Prostate gland (tissue), 2 donors: ENCODE measurements around the gene UBFD1. TPM values are rescaled to one million over a fixed set of nuclear protein-coding genes. Genes with fewer than 3 reads are reported as not detected.
"Not testable (repeated sequence)": the region's sequence is repeated elsewhere in the genome, so short reads cannot be mapped to it uniquely, and the experiment has no call there.

Source experiments
- DNase-seq: peaks from one replicate; pipeline ENCODE4 v3.0.0-alpha.2; 2019; ENCODE audit warnings: low spot score
- H3K27ac ChIP-seq, 2 donors: fragments of 200-600 bp; sonication (generic); 2 replicates each; pipeline ENCODE4 v1.5.1; 2017 to 2019
- H3K27me3 ChIP-seq: fragments of 200-600 bp; sonication (generic); replicated peaks from 2 replicates; pipeline ENCODE4 v1.5.1; 2019; ENCODE audit not compliant: insufficient read depth
- H3K36me3 ChIP-seq, 2 donors: fragments of 200-600 bp; sonication (generic); 1 replicate in 1 of 2; 2 replicates in 1 of 2; pipeline versions ENCODE4 v1.5.1 to v1.8.1; 2017 to 2019
- H3K4me1 ChIP-seq: fragments of 200-600 bp; sonication (generic); replicated peaks from 2 replicates; pipeline ENCODE4 v1.5.1; 2019
- H3K4me3 ChIP-seq, 2 donors: fragments of 200-600 bp; sonication (generic); 2 replicates each; pipeline ENCODE4 v1.5.1; 2017 to 2019
- H3K9me3 ChIP-seq: fragments of 200-600 bp; sonication (generic); 2 replicates; pipeline ENCODE4 v1.5.1; 2017
- POLR2A ChIP-seq: fragments of 450-650 bp; IDR thresholded peaks from one replicate; pipeline ENCODE4 v1.6.1; 2016; ENCODE audit warnings: antibody characterized with exemption, mild to moderate bottlenecking
- POLR2AphosphoS5 ChIP-seq: sonication (generic); formaldehyde crosslinking; IDR thresholded peaks from one replicate; pipeline ENCODE4 v1.6.1; 2017; ENCODE audit warnings: antibody characterized with exemption
- WGBS: methylation state at CpG from one replicate; pipeline ENCODE4 v1.1.5; 2018; 5-methylcytosine and 5-hydroxymethylcytosine counted together
- intact Hi-C: fragments of 100-400 bp; cut with DNase I; formaldehyde crosslinking; loops from one replicate; pipeline ENCODE4 v1.14.2; 2022
- total RNA-seq, 2 donors: library from RNA; depleted of rRNA; stranded (reverse); fragments of >200 nt; gene quantifications; one replicate each; pipeline ENCODE4 v1.1.0, GENCODE V29; 2016
- TF ChIP-seq, protein P1 (sequence below), 4 experiments: fragments of 200-600 bp in 2 of 4; fragments of 450-650 bp in 2 of 4; sonication (generic) in 2 of 4; IDR thresholded peaks; 1 replicate in 3 of 4; 2 replicates in 1 of 4; pipeline ENCODE4 v1.5.1; 2016 to 2019; ENCODE audit warnings: antibody characterized with exemption in 4 of 4, mild to moderate bottlenecking in 2 of 4, moderate library complexity in 2 of 4

The UBFD1 gene
- total RNA-seq, 2 donors from 2014 or later, result 92.2 to 218 TPM

DNA sequence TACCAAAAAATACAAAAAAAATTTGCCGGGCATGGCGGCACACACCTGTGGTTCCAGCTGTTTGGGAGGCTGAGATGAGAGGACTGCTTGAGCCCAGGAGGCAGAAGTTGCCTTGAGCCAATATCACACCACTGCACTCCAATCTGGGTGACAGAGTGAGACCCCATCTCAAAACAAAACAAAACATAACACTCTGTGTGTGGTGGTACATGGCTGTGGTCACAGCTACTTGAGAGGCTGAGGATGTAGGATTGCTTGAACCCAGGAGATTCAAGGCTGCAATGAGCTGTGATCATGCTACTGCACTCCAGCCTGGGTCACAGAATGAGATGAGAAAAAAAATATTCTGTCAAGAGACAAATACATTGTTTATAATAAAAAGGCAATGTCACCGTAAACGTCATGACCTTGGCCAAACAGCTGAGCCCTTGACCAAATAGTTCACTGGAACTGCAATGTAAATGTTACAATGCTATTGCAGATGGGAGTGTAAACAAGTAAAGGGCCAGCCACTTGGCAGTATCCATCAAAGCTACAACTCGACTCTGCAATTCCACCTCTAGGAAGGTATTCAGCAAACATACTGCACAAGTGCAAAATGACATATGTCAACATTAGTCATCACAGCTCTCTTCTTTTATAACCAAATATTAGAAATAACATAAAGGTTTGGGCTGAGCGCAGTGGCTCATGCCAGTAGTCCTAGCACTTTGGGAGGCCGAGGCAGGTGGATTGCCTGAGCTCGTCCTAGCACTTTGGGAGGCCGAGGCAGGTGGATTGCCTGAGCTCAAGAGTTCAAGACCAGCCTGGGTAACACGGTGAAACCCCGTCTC, 17.3 kb upstream of the UBFD1 start:
- Histone ChIP-seq H3K4me3 (no peak overlapping the region), H3K27ac (no peak overlapping the region), H3K27me3 (no peaks in the 10 kb centered on the region), H3K9me3 (no peaks in the 10 kb centered on the region), H3K4me1 (no peaks in the 10 kb centered on the region), H3K36me3 (no peaks in the 10 kb centered on the region)
- TF ChIP-seq POLR2A (no peak), POLR2AphosphoS5 (peak; percentile 74)
- intact Hi-C loops, result no loop called here
- WGBS, result 78% methylated on average over 11 of the region's 11 CpGs
- DNase-seq, result peak; percentile 46

DNA sequence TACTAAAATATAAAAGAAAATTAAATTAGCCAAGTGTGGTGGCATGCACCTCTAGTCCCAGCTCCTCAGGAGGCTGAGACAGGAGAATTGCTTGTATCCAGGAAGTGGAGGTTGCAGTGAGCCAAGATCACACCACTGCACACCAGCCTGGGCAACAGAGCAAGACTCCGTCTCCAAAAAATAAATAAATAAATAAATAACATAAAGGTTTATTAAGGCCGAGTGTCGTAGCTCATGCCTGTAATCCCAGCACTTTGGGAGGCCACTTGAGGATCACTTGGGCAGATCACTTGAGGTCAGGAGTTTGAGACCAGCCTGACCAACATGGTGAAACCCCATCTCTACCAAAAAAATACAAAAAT, 16.7 kb upstream of the UBFD1 start:
- H3K36me3 ChIP-seq, intact Hi-C loops: not testable (repeated sequence)
- WGBS, result 87% methylated on average over 3 of the region's 3 CpGs

DNA sequence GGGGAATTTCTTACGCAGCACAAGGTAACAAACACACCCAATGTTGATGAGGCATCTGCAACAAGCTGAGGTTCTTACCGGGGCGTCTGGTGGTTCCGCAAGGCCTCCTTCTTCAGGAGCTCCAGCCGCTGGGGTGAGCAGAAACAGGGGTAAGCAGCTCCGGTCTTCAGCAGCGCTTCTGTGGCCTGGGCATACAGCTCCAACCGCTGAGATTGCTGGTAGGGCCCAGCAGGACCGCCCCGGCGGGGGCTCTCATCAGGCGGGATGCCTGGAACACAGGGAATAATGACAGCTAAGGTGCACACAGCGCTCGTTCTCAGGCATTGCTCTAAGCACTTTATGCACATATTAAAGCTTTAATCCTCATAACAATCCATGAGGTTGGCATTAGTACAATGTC, 13.1 kb upstream of the UBFD1 start:
- H3K27ac ChIP-seq, result no peak overlapping the region
- intact Hi-C loops, result no loop called here
- no peak for DNase-seq
- H3K27me3 ChIP-seq, result no peaks in the 10 kb centered on the region
- H3K36me3 ChIP-seq, result peaks cover 0 to under 1% of the 10 kb centered on the region in 2 donors
- H3K9me3 ChIP-seq, result no peaks in the 10 kb centered on the region
- H3K4me1 ChIP-seq, result no peaks in the 10 kb centered on the region
- no peak overlapping the region for H3K4me3 ChIP-seq
- WGBS, result 95% methylated on average over 14 of the region's 14 CpGs
- TF ChIP-seq POLR2A, result no peak
- TF ChIP-seq, protein P1, sequence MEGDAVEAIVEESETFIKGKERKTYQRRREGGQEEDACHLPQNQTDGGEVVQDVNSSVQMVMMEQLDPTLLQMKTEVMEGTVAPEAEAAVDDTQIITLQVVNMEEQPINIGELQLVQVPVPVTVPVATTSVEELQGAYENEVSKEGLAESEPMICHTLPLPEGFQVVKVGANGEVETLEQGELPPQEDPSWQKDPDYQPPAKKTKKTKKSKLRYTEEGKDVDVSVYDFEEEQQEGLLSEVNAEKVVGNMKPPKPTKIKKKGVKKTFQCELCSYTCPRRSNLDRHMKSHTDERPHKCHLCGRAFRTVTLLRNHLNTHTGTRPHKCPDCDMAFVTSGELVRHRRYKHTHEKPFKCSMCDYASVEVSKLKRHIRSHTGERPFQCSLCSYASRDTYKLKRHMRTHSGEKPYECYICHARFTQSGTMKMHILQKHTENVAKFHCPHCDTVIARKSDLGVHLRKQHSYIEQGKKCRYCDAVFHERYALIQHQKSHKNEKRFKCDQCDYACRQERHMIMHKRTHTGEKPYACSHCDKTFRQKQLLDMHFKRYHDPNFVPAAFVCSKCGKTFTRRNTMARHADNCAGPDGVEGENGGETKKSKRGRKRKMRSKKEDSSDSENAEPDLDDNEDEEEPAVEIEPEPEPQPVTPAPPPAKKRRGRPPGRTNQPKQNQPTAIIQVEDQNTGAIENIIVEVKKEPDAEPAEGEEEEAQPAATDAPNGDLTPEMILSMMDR (IDR thresholded peaks at IDR 0.05), result no peak
- no peak for TF ChIP-seq POLR2AphosphoS5

More for the DNA sequence above, 16.7 kb upstream of the UBFD1 start:
- DNase-seq, H3K4me3 ChIP-seq, H3K27ac ChIP-seq, H3K9me3 ChIP-seq, H3K27me3 ChIP-seq, H3K4me1 ChIP-seq: not testable (repeated sequence)

DNA sequence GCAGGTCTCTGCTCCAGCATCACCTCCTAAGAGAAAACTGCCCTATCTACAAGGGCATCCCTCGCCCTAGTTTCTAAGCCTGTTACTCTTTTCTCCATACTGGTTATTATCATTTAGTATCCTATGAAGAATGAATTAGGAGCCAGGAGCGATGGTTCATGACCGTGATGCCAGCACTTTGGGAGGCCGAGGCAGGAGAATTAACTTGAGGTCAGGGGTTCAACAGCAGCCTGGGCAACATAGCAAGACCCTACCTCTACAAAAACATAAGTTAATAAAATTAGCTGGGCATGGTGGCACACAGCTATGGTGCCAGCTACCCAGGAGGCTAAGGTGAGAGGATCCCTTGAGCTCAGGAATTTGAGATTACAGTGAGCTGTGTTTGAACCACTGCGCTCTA, 7.6 kb upstream of the UBFD1 start:
- peaks cover 0 to 7% of the 10 kb centered on the region in 2 donors for H3K36me3 ChIP-seq
- H3K27ac ChIP-seq, result no peak overlapping the region
- DNase-seq, result no peak
- H3K4me1 ChIP-seq, result no peaks in the 10 kb centered on the region
- intact Hi-C loops, result loop anchor here (5.0 kb wide), 1 partner anchor 93 kb away; no protein-coding TSS in a partner anchor
- H3K9me3 ChIP-seq, result no peaks in the 10 kb centered on the region
- H3K27me3 ChIP-seq, result no peaks in the 10 kb centered on the region
- TF ChIP-seq, protein P1 (IDR thresholded peaks at IDR 0.05), result no peak
- TF ChIP-seq POLR2A (no peak), POLR2AphosphoS5 (no peak)
- 94% methylated on average over 5 of the region's 5 CpGs for WGBS
- H3K4me3 ChIP-seq, result no peak overlapping the region

DNA sequence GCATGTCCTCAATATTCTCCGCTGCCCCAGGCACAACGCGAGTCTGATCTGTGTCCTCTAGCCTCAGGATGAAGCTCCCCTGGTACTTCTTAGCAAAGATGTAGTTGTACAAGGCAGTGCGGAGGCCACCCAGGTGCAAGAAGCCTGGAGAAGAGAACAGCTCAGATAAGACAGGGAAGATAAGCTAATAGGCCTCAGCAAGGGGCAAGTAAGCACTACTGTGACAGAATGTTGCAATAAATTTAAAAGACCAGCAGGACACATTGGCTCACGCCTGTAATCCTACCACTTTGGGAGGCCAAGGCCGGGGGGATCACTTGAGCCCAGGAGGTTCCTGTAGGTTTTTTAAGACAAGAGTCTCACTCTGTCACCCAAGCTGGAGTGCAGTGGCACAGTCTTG, 5.4 kb upstream of the UBFD1 start:
- no peak for TF ChIP-seq POLR2AphosphoS5
- TF ChIP-seq, protein P1 (IDR thresholded peaks at IDR 0.05), result no peak
- no peak for TF ChIP-seq POLR2A
- H3K36me3 ChIP-seq, result peaks cover 0 to 7% of the 10 kb centered on the region in 2 donors
- H3K4me3 ChIP-seq, result no peak overlapping the region
- no peaks in the 10 kb centered on the region for H3K9me3 ChIP-seq
- 76% methylated on average over 6 of the region's 6 CpGs for WGBS
- H3K27ac ChIP-seq, result no peak overlapping the region
- no peak for DNase-seq
- H3K27me3 ChIP-seq, result no peaks in the 10 kb centered on the region
- intact Hi-C loops, result loop anchor here (5.0 kb wide), 1 partner anchor 95 kb away; no protein-coding TSS in a partner anchor
- no peaks in the 10 kb centered on the region for H3K4me1 ChIP-seq

DNA sequence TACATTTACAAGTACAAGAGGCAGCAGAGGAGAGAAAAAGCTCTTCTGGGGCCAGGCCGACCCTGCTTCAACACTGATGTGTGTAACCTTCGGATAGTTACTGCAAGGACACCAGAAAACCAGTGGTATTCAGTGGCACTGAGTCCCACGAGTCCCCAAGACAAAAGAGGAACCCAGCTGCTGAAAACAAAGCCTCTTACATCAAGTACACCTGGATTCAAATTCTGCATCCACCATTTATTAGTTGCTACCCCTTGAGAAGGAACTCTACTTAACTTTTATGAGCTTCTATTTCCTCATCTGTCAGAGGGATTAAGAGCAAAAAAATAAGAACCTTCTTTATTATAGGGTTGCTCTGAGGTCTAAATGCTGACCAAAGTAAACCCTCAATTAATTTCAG, 3.0 kb upstream of the UBFD1 start:
- no peaks in the 10 kb centered on the region for H3K4me1 ChIP-seq
- no peak overlapping the region for H3K27ac ChIP-seq
- TF ChIP-seq POLR2AphosphoS5, result no peak
- TF ChIP-seq, protein P1 (IDR thresholded peaks at IDR 0.05), result no peak
- no peak for TF ChIP-seq POLR2A
- WGBS, result 70% methylated on average over 3 of the region's 3 CpGs
- no peak overlapping the region for H3K4me3 ChIP-seq
- no peak for DNase-seq
- H3K27me3 ChIP-seq, result no peaks in the 10 kb centered on the region
- intact Hi-C loops, result loop anchor here (5.0 kb wide), 1 partner anchor 97 kb away; no protein-coding TSS in a partner anchor
- H3K9me3 ChIP-seq, result no peaks in the 10 kb centered on the region
- H3K36me3 ChIP-seq, result peaks cover 0 to 6% of the 10 kb centered on the region in 2 donors
